HK-2 (cell line): ENCODE data around the gene CAMSAP3.

Source experiments
- DNase-seq: peaks from one replicate; pipeline ENCODE4 v3.0.0-alpha.2; 2018; ENCODE audit not compliant: unreplicated experiment

CAMSAP3 gene

DNA sequence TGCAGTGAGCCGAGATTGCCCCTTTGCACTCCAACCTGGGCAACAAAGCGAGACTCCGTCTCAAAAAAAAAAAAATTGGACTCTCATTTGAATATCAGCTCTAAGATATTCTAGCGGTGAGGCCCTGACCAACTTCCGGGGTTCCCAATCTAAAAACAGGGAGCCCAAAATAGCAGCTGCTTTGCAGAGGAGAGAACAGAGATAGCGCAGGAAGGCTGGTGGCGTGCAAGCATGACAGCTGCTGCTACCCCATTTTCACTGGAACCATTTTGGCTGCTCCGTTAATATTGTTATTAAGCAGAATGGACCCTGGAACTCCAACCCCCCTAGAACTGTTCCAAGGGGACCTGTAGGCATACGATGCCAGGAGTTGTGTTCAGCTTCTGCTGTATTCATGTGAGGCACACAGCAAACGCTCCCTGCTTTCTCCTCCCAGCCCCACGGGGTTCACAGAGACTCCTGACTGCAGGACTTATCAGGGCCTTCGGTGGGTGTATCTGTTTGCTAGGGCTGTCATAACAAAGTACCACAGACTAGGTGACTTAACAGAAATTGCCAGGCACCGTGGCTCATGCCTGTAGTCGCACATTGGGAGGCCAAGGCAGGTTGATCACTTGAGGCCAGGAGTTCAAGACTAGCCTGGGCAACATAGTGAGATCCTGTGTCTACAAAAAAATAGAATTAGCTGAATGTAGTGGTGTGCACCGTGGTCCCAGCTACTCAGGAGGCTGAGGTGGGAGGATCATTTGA lies 52.8 kb downstream of the CAMSAP3 start:
- no peak for DNase-seq

DNA sequence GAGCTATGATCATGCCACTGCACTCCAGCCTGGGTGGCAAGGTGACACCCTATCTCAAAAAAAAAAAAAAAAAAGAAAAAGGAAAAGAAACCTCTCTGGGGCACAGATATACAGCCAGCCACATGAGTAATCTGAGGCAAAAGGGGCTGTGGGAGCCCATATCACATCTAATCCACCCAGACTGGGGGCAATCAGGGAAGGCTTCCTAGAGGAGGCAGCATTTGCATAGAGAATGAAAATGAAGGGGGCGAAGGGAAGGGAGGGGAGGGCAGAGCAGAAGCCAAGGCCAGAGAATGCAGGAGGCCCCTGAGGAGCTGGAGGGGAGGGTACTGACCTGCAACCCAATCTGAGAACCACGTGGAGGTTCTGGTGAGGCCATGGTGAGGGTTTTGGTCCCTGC lies 54.5 kb downstream of the CAMSAP3 start:
- no peak for DNase-seq

DNA sequence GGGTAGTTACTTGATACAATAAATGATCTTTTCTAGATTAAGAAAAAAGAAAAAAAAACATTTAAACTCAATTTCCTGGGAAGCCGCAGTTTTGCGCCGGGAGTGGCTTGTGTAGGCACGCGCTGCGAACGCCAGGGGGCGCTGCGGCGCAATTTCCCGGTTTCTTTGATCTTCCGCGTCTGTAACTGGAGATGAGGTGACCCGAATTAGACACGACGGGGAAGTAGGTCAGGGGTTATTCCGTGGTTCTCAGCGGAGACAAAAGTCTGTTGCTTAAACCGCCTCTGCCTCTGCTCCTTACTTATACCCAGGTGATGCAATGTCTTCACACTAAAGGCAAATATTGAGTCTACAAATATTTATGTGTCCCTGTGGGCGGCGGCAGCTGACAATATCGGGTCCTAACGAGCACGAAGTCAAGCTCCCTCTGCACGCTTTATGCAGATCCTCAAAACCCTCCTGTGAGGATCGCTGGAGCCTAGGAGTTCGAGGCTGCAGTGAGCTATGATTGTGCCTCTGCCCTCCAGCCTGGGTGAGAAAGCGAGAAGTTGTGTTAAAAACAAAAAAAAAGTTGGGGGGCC lies 56.5 kb downstream of the CAMSAP3 start:
- DNase-seq = peak; percentile 86

GRCh38 chr19:7654401-7654800 lies 58.7 kb downstream of the CAMSAP3 start:
- no peak for DNase-seq

- no peak for DNase-seq
Observed at GRCh38 chr19:7655581-7655980, 59.9 kb downstream of the CAMSAP3 start.

DNA sequence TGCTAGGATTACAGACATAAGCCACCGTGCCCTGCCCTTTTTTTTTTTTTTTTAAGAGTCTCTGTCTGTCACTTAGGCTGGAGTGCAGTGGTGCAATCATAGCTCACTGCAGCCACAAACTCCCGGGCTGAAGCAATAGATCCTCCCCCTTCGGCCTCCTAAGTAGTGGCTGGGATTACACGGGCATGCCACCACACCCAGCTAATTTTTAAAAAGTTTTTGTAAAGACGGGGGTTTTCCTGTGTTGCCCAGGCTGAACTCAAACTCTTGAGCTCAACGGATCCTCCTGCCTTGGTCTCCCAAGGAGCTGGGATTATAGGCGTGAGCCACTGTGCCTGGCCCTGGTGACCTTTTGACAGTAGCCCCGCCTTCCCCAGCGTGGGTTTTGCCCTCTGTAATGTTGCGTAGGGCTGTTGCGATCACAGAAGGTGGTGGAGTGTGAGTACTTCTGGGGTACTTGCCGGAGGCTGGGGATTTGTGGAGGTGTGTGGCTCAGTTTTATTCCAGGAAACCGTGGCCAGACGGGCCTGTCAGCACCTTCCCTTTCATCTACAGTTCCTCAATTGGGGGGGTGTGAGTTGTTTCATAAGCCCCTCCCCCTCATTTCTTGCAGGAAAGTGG lies 61.6 kb downstream of the CAMSAP3 start:
- DNase-seq = no peak

DNA sequence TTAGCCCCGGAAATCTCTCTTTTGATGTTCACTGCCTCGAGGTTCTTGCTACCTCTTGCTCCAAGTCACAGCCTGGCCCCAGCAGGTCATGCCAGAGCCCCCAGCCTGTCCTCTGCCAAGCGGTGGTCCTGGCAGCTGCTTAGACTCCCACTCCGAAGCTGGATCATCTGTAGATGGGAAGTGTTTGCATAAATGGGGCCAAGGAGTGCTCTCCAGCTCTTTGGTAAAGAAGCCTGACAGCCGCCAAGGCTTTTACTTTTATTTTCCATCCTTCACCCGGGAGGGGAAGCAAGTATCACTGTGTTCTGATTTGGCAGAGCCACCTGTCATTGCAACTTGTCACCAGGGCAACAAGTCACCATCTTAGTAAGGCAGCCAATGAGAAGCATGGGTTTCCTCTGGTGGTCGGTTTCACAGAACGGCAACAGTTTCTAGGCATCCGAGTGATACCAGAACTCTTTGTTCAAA lies 62.6 kb downstream of the CAMSAP3 start:
- no peak for DNase-seq

GRCh38 chr19:7661744-7662538 lies 66.3 kb downstream of the CAMSAP3 start:
- no peak for DNase-seq

DNA sequence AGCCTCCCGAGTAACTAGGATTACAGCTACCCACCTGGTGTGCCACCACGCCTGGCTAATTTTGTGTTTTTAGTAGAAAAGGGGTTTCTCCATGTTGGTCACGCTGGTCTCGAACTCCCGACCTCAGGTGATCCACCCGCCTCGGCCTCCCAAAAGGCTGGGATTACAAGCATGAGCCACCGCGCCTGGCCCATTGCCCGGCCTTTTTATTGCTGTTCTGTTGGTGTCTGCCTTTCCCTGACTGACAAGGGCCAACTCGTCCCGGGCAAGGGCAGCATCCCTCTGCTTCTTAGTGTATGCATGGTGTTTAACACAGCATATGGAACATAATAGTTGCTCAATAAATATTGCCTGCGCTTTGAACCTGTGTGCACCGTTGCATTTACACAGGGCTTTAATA lies 67.0 kb downstream of the CAMSAP3 start:
- no peak for DNase-seq

GRCh38 chr19:7663706-7664105 lies 68.0 kb downstream of the CAMSAP3 start:
- DNase-seq = no peak

DNA sequence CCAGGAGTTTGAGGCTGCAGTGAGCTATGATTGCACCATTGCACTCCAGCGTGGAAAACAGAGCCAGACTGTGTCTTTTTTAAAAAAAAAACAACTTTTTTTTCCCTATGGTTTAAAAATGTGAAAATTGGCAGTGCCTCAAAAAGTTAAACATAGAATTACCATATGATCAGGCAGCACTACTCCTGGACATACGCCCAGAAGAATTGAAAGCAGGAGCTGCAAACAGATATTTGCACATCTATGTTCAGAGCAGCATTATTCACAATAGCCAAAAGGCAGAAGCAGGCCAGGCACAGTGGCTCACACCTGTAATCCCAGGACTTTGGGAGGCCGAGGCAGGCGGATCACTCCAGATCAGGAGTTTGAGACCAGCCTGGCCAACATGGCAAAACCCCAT lies 69.4 kb downstream of the CAMSAP3 start:
- DNase-seq = no peak
